Upper lobe of left lung (tissue), 6 donors: ENCODE results near the gene IPO5. TPM values are rescaled to one million over a fixed set of nuclear protein-coding genes. Genes with fewer than 3 reads are reported as not detected.

Experiments
- ATAC-seq, 2 donors: fragments of 200-7000 bp; cut with Tn5 transposase; one replicate each; pipeline ENCODE4 v1.9.1; 2022; ENCODE audit warnings: mild to moderate bottlenecking in 2 of 2, moderate library complexity in 2 of 2; ENCODE audit not compliant: low FRiP score in 2 of 2
- DNase-seq, 2 donors: peaks; one replicate each; pipeline ENCODE4 v3.0.0-alpha.2; 2019 to 2020
- H3K27ac ChIP-seq, 4 donors: fragments of 200-600 bp; sonication (generic); one replicate each; pipeline ENCODE4 v1.5.1; 2016 to 2019
- H3K27me3 ChIP-seq, 4 donors: fragments of 200-600 bp; sonication (generic); one replicate each; pipeline ENCODE4 v1.5.1; 2017 to 2019
- H3K36me3 ChIP-seq, 4 donors: fragments of 200-600 bp; sonication (generic); one replicate each; pipeline ENCODE4 v1.5.1; 2016 to 2019
- H3K4me1 ChIP-seq, 4 donors: fragments of 200-600 bp; sonication (generic); one replicate each; pipeline ENCODE4 v1.5.1; 2018 to 2019
- H3K4me3 ChIP-seq, 4 donors: fragments of 200-600 bp; sonication (generic); one replicate each; pipeline ENCODE4 v1.5.1; 2017 to 2019; ENCODE audit warnings: mild to moderate bottlenecking in 2 of 4, moderate library complexity in 1 of 4
- H3K9me3 ChIP-seq, 4 donors: fragments of 200-600 bp; sonication (generic); one replicate each; pipeline ENCODE4 v1.5.1; 2018 to 2019
- CTCF ChIP-seq, 6 experiments: fragments of 450-650 bp in 4 of 6; fragments of 200-600 bp in 2 of 6; sonication (generic) in 2 of 6; IDR thresholded peaks; one replicate each; pipeline ENCODE4 v1.5.1; 2016 to 2019; ENCODE audit warnings: antibody characterized with exemption in 6 of 6
- EP300 ChIP-seq, 4 donors: sonication (generic); formaldehyde crosslinking; IDR thresholded peaks; one replicate each; pipeline ENCODE4 v1.5.1; 2017; ENCODE audit warnings: antibody characterized with exemption in 4 of 4, control low read depth in 2 of 4
- POLR2A ChIP-seq, 4 donors: fragments of 450-650 bp; IDR thresholded peaks; one replicate each; pipeline ENCODE4 v1.5.1; 2016 to 2017; ENCODE audit warnings: antibody characterized with exemption in 4 of 4, mild to moderate bottlenecking in 2 of 4
- POLR2AphosphoS5 ChIP-seq, 2 donors: sonication (generic); formaldehyde crosslinking; IDR thresholded peaks; one replicate each; pipeline ENCODE4 v1.5.1; 2017; ENCODE audit warnings: antibody characterized with exemption in 2 of 2
- WGBS, 2 donors: methylation state at CpG; one replicate each; pipeline ENCODE4 v1.1.5; 2017 to 2018; 5-methylcytosine and 5-hydroxymethylcytosine counted together
- total RNA-seq, 6 donors: library from RNA; depleted of rRNA in 4 of 6; stranded (reverse); fragments of >200 nt in 4 of 6; gene quantifications; one replicate each; pipeline versions ENCODE4 v1.1.0 to v1.2.1, GENCODE V29; 2016 to 2021
- donor health status: DM: no; HTN: no; CAD: no; lungs with moderate emphysema.
- donor health status: DM: no; HTN: yes; CAD: no; lungs with severe emphysema.

Gene IPO5
- total RNA-seq, 6 donors from 2014 or later: 35.8 to 127 (median 75.6) TPM

- H3K4me1 ChIP-seq: no peaks in the 10 kb centered on the region
- WGBS, 2 donors: 64 to 70% methylated on average over 3 of the region's 3 CpGs
- no peak for TF ChIP-seq POLR2A (IDR thresholded peaks at IDR 0.05)
Measured at GRCh38 chr13:97936036-97936435, 17.4 kb upstream of the IPO5 start.

DNA sequence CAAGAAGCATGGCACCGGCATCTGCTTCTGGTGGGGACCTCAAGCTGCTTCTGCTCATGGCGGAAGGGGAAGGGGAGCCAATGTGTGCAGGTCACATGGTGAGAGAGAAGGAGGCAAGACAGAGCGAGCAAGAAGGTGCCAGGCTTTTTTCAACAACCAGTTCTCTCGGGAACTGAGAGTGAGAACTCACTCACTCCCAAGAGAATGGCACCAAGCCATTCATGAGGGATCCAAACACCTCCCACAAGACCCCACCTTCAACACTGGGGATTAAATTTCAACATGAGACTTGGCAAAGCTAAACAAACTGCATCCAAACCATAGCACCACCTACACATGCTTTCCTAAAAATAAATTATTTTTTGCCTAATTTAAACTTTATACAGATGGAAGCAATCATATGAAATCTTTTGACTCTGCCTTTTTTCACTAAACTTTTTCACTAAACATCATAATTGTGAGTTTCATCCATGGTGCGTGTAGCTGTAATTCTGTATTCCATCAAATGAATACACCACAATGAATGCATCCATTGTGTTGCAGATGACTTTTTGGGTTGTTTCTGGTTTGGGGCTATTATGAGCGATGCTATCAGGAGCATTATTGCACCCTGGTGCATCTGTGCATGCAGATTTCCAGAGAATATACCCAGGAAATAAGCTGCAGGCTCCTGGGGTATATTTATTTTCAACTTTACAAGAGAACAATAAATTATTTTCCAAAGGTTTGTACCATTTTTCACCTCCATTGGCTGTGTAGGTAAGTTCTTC, 14.6 kb upstream of the IPO5 start:
- WGBS, 2 donors: 70 to 89% methylated on average over 6 of the region's 6 CpGs
- no peak overlapping the region for H3K4me3 ChIP-seq
- no peak overlapping the region for H3K27ac ChIP-seq
- no peaks in the 10 kb centered on the region for H3K9me3 ChIP-seq
- no peak for DNase-seq
- no peak for TF ChIP-seq CTCF (IDR thresholded peaks at IDR 0.05)
- TF ChIP-seq POLR2AphosphoS5 (IDR thresholded peaks at IDR 0.05): no peak
- no peak for TF ChIP-seq POLR2A (IDR thresholded peaks at IDR 0.05)
- TF ChIP-seq EP300 (IDR thresholded peaks at IDR 0.05): no peak
- no peaks in the 10 kb centered on the region for H3K36me3 ChIP-seq
- no peaks in the 10 kb centered on the region for H3K4me1 ChIP-seq
- H3K27me3 ChIP-seq: no peaks in the 10 kb centered on the region
- no peak for ATAC-seq

More at GRCh38 chr13:97936036-97936435, 17.4 kb upstream of the IPO5 start:
- Histone ChIP-seq H3K27ac (no peak overlapping the region), H3K36me3 (no peaks in the 10 kb centered on the region), H3K4me3 (no peak overlapping the region), H3K9me3 (no peaks in the 10 kb centered on the region), H3K27me3 (no peaks in the 10 kb centered on the region)
- no peak for ATAC-seq
- no peak for DNase-seq

GRCh38 chr13:97944396-97945029, 9.0 kb upstream of the IPO5 start:
- H3K27me3 ChIP-seq: no peaks in the 10 kb centered on the region
- WGBS, 2 donors: 81 to 87% methylated on average over 5 of the region's 5 CpGs
- ATAC-seq (no peak), DNase-seq (no peak)
- H3K36me3 ChIP-seq: no peaks in the 10 kb centered on the region
- H3K27ac ChIP-seq: no peak overlapping the region
- no peaks in the 10 kb centered on the region for H3K9me3 ChIP-seq
- TF ChIP-seq POLR2AphosphoS5 (IDR thresholded peaks at IDR 0.05) (no peak), EP300 (IDR thresholded peaks at IDR 0.05) (no peak), CTCF (IDR thresholded peaks at IDR 0.05) (no peak), POLR2A (IDR thresholded peaks at IDR 0.05) (no peak)
- H3K4me3 ChIP-seq: no peak overlapping the region
- H3K4me1 ChIP-seq: no peaks in the 10 kb centered on the region

GRCh38 chr13:97945342-97945741, 8.1 kb upstream of the IPO5 start:
- H3K9me3 ChIP-seq: no peaks in the 10 kb centered on the region
- H3K4me3 ChIP-seq: no peak overlapping the region
- no peaks in the 10 kb centered on the region for H3K36me3 ChIP-seq
- H3K4me1 ChIP-seq: no peaks in the 10 kb centered on the region
- H3K27me3 ChIP-seq: no peaks in the 10 kb centered on the region
- DNase-seq (no peak), ATAC-seq (no peak)
- TF ChIP-seq EP300 (IDR thresholded peaks at IDR 0.05): no peak
- no peak for TF ChIP-seq POLR2AphosphoS5 (IDR thresholded peaks at IDR 0.05)
- no peak for TF ChIP-seq CTCF (IDR thresholded peaks at IDR 0.05)
- no peak for TF ChIP-seq POLR2A (IDR thresholded peaks at IDR 0.05)
- H3K27ac ChIP-seq: no peak overlapping the region

DNA sequence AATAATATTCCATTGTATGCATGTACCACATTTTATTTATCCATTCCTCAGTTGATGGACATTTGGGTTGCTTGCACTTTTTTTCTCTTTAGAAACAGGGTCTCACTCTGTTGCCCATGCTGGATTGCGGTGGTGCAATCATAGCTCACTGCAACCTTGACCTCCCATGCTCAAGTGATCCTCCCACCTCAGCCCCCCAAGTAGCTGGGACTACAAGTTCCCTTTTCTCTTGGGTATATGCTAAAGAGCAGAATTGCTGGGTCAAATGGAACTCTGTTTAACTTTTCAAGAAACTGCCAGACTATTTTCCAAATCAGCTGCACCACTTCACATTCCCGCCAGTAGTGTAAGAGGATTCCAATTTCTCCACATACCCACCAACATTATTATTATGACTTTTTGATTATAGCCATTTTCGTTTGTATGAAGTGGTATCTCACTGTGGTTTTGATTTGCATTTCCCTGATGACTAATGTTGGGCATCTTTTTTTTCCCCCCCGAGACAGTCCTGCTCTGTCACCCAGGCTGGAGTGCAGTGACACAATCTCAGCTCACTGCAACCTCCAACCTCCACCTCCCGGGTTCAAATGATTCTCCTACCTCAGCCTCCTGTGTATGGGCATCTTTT, 7.6 kb upstream of the IPO5 start:
- H3K27ac ChIP-seq: no peak overlapping the region
- 82 to 86% methylated on average over 5 of the region's 5 CpGs for WGBS, 2 donors
- H3K4me1 ChIP-seq: no peaks in the 10 kb centered on the region
- no peaks in the 10 kb centered on the region for H3K36me3 ChIP-seq
- no peak for DNase-seq
- no peak for ATAC-seq
- H3K9me3 ChIP-seq: no peaks in the 10 kb centered on the region
- H3K4me3 ChIP-seq: no peak overlapping the region
- no peaks in the 10 kb centered on the region for H3K27me3 ChIP-seq
- TF ChIP-seq EP300 (IDR thresholded peaks at IDR 0.05): no peak
- TF ChIP-seq POLR2A (IDR thresholded peaks at IDR 0.05): no peak
- no peak for TF ChIP-seq CTCF (IDR thresholded peaks at IDR 0.05)
- TF ChIP-seq POLR2AphosphoS5 (IDR thresholded peaks at IDR 0.05): no peak
